Stimulated activated naive CD8-positive, alpha-beta T cell treated with anti-CD3 and anti-CD28 coated beads, Interleukin-15, amount 100 ng/mL, for 72 hours (primary cell): ENCODE results near the gene RSPH1.

Experiments
- ATAC-seq: fragments of 150-1000 bp; cut with Tn5 transposase; 2 replicates; pipeline ENCODE4 v1.10.0; 2021; ENCODE audit warnings: mild to moderate bottlenecking, moderate library complexity
- DNase-seq, 2 donors: peaks; one replicate each; pipeline ENCODE4 v3.0.0; 2021 to 2022
- H3K27ac Mint-ChIP-seq, 2 donors: one replicate each; pipeline ENCODE4 v1.8.0; 2022; ENCODE audit warnings: mild to moderate bottlenecking in 2 of 2, mixed read lengths in 2 of 2, moderate library complexity in 2 of 2
- H3K27me3 Mint-ChIP-seq: one replicate; pipeline ENCODE4 v1.8.0; 2022; ENCODE audit warnings: mixed read lengths
- H3K4me1 Mint-ChIP-seq: one replicate; pipeline ENCODE4 v1.8.0; 2022; ENCODE audit warnings: mild to moderate bottlenecking, mixed read lengths
- H3K4me3 Mint-ChIP-seq, 2 donors: one replicate each; pipeline ENCODE4 v1.8.0; 2022; ENCODE audit warnings: mild to moderate bottlenecking in 2 of 2, mixed read lengths in 2 of 2, moderate library complexity in 1 of 2
- H3K9me3 Mint-ChIP-seq, 2 donors: one replicate each; pipeline ENCODE4 v1.8.0; 2022; ENCODE audit warnings: mixed read lengths in 2 of 2

Gene RSPH1

GRCh38 chr21:42444745-42445059, 51.3 kb downstream of the RSPH1 start:
- Mint-ChIP-seq H3K4me3 (no peak overlapping the region), H3K27me3 (no peaks in the 10 kb centered on the region), H3K4me1 (peaks cover 98% of the 10 kb centered on the region), H3K27ac (no peak overlapping the region), H3K9me3 (peaks cover 2 to 4% of the 10 kb centered on the region in 2 donors)
- DNase-seq = no peak
- no peak for ATAC-seq

- Mint-ChIP-seq H3K4me1 (peaks cover 98% of the 10 kb centered on the region), H3K27ac (peak overlapping the region in 1 of 2 donors; percentile 95), H3K27me3 (no peaks in the 10 kb centered on the region), H3K9me3 (peaks cover 6 to 8% of the 10 kb centered on the region in 2 donors), H3K4me3 (peak overlapping the region in 1 of 2 donors; percentile 67)
- no peak for ATAC-seq
- no peak for DNase-seq
Observed at GRCh38 chr21:42443876-42444744, 51.9 kb downstream of the RSPH1 start.

GRCh38 chr21:42443181-42443785, 52.7 kb downstream of the RSPH1 start:
- ATAC-seq (no peak), DNase-seq (no peak)
- Mint-ChIP-seq H3K4me1 (peaks cover 98% of the 10 kb centered on the region), H3K4me3 (peak overlapping the region in 1 of 2 donors; percentile 67), H3K27me3 (no peaks in the 10 kb centered on the region), H3K27ac (peak overlapping the region in 1 of 2 donors; percentile 95), H3K9me3 (peaks cover 6 to 8% of the 10 kb centered on the region in 2 donors)

DNA sequence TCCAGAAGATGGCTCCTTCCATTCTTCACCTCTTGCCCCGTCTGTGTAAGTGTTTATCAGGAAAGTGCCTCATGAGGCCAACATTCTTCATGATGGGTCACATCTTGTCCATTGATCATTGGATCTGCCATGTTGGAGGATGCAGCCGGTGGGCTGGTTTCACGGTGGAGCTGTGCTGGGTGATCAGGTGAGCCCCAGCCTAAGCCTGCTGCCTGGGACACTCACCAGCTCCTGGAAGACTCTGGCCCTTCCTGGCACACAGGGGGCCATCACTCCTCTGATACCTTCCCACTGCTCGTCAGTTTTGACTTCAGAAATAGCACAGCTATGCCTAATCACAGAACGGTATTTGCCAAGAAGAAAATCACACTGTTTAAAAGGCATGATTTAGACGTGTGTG, 54.1 kb downstream of the RSPH1 start:
- H3K27ac Mint-ChIP-seq = peak overlapping the region in 1 of 2 donors; percentile 39
- no peak for DNase-seq
- no peaks in the 10 kb centered on the region for H3K27me3 Mint-ChIP-seq
- peaks cover 95% of the 10 kb centered on the region for H3K4me1 Mint-ChIP-seq
- no peak overlapping the region for H3K4me3 Mint-ChIP-seq
- ATAC-seq = no peak
- peaks cover 6 to 8% of the 10 kb centered on the region in 2 donors for H3K9me3 Mint-ChIP-seq

DNA sequence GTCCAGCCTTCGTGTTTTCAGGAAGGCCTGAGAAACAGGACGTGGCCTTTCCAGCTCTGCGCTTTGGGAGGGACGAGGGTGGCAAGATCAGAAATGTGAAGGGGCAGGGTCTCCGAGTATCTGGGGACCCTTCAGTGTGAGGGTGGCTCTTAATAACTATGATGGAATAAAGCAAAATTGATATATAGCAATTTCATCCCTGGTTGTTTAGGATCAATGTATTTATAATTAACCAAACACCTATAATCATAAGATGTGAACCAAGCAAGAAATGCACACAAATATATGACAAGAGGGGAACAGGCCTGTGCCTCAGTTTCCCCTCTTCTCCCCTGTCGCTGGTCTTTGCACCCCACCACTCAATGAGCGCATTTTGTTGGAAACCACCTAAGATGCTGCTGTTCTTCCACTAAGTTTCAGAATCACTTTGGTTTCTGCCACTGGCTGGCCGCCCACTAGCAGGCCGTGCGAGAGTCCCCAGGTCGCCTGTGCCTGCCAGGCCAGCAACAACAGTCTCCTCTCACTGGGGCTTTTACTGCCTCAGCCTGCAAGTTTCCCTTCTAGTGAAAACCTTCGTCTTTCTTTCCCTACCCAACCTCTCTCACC, 55.7 kb downstream of the RSPH1 start:
- Mint-ChIP-seq H3K4me1 (peaks cover 95% of the 10 kb centered on the region), H3K4me3 (peak overlapping the region; percentile 26 to 70), H3K9me3 (peaks cover 6 to 10% of the 10 kb centered on the region in 2 donors), H3K27me3 (no peaks in the 10 kb centered on the region), H3K27ac (peak overlapping the region; percentile 88 to 97)
- DNase-seq (peak; percentile 53 to 70), ATAC-seq (peak; percentile 82)

- peak; percentile 86 for ATAC-seq
- Mint-ChIP-seq H3K4me3 (peak overlapping the region; percentile 26 to 70), H3K27me3 (no peaks in the 10 kb centered on the region), H3K9me3 (peaks cover 6 to 18% of the 10 kb centered on the region in 2 donors), H3K27ac (peak overlapping the region; percentile 88 to 97), H3K4me1 (peaks cover 95% of the 10 kb centered on the region)
- DNase-seq = peak; percentile 67 to 74
Observed at GRCh38 chr21:42439284-42440186, 56.5 kb downstream of the RSPH1 start.

DNA sequence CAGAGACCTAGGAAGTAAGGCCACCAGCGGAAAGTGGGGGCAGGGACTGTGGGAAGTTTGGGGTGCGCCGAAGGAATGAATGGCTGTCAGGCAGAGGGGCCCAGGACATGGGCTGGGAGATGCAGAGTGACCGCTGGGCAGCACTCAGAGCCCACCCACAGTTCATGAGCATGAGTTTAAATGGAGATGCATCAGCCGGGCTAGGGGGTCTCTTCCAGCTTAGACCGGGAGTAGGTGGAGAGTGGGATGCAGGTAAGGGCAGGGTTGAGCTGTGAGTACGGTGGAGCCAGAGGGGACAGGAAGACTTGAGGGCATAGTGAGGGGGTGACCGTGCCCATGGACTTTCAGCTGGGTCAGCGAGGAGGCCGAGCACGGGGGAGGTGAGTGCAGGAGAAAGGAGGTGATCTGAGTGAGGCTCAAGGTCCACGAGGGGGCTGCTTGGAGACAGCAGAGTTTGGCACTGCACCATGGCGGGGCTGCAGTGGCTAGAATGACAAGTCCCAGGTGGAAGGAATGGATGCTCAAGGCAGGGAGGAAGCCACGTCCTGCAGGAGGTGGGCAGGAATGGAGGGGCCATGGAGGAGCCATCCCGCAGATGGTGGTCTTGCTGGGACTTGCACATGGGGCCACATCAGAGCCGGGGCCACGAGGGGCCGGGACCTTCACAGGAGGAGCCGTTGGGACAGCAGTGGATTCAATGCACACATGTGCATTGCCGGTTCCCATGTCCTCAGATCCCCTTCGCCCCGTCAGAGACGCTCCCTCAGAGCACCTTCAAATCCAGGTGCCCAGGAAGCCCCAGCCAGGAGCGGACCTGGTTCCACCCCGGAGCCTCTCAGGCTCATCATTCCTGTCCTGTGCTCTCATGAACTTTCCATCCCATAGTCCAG, 57.5 kb downstream of the RSPH1 start:
- DNase-seq = no peak
- Mint-ChIP-seq H3K4me3 (peak overlapping the region in 1 of 2 donors; percentile 70), H3K27me3 (no peaks in the 10 kb centered on the region), H3K27ac (peak overlapping the region in 1 of 2 donors; percentile 61), H3K4me1 (peaks cover 97% of the 10 kb centered on the region), H3K9me3 (peaks cover 6 to 21% of the 10 kb centered on the region in 2 donors)
- ATAC-seq = no peak

GRCh38 chr21:42437786-42438185, 58.2 kb downstream of the RSPH1 start:
- Mint-ChIP-seq H3K27me3 (no peaks in the 10 kb centered on the region), H3K4me1 (peaks cover 97% of the 10 kb centered on the region), H3K27ac (peak overlapping the region; percentile 9 to 91), H3K4me3 (no peak overlapping the region), H3K9me3 (peaks cover 6 to 21% of the 10 kb centered on the region in 2 donors)
- DNase-seq (no peak), ATAC-seq (no peak)

DNA sequence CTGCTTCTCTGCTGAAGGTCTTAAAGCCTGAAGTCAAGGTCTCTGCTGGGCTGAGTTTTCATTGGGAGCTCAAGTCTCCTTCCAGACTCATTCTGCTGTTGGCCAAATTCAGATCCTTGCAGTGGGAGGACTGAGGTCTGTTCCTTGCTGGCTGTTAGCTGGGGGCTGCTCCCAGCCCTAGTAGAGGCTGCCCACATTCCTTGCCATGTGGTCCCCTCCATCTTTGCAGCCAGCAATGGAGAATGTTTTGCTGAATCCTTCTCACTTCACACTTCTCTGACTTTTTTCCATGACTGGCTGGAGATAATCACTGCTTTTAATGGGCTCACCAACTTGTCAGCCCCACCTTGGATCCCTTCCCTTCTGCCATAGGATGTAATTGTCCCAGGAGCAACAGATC, 59.1 kb downstream of the RSPH1 start:
- H3K27ac Mint-ChIP-seq = no peak overlapping the region

DNA sequence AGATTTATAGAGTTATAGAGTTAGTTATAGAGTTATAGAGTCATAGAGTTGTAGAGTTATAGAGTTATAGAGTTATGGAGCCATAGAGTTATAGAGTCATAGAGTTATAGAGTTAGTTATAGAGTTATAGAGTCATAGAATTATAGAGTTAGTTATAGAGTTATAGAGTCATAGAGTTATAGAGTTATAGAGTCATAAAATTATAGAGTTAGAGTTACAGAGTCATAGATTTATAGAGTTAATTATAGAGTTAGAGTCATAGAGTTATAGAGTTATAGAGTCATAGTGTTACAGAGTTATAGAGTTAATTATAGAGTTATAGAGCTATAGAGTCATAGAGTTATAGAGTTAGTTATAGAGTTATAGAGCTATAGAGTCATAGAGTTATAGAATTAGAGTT, 60.2 kb downstream of the RSPH1 start:
- no peak overlapping the region for H3K27ac Mint-ChIP-seq
- no peaks in the 10 kb centered on the region for H3K27me3 Mint-ChIP-seq
- H3K4me3 Mint-ChIP-seq = no peak overlapping the region
- H3K9me3 Mint-ChIP-seq = peaks cover 6 to 36% of the 10 kb centered on the region in 2 donors
- DNase-seq = no peak
- ATAC-seq = no peak
- peaks cover 90% of the 10 kb centered on the region for H3K4me1 Mint-ChIP-seq

More for the DNA sequence above, 59.1 kb downstream of the RSPH1 start:
- DNase-seq = no peak
- H3K9me3 Mint-ChIP-seq = peaks cover 6 to 29% of the 10 kb centered on the region in 2 donors
- ATAC-seq = no peak
- no peaks in the 10 kb centered on the region for H3K27me3 Mint-ChIP-seq
- peaks cover 93% of the 10 kb centered on the region for H3K4me1 Mint-ChIP-seq
- no peak overlapping the region for H3K4me3 Mint-ChIP-seq

GRCh38 chr21:42435401-42435800, 60.6 kb downstream of the RSPH1 start:
- H3K4me1 Mint-ChIP-seq = peaks cover 86% of the 10 kb centered on the region
- no peaks in the 10 kb centered on the region for H3K27me3 Mint-ChIP-seq
- peaks cover 6 to 36% of the 10 kb centered on the region in 2 donors for H3K9me3 Mint-ChIP-seq
- ATAC-seq (no peak), DNase-seq (no peak)
- no peak overlapping the region for H3K27ac Mint-ChIP-seq
- no peak overlapping the region for H3K4me3 Mint-ChIP-seq

GRCh38 chr21:42434884-42435283, 61.1 kb downstream of the RSPH1 start:
- no peak for DNase-seq
- Mint-ChIP-seq H3K9me3 (peaks cover 5 to 34% of the 10 kb centered on the region in 2 donors), H3K27me3 (no peaks in the 10 kb centered on the region), H3K4me3 (no peak overlapping the region), H3K27ac (no peak overlapping the region), H3K4me1 (peaks cover 81% of the 10 kb centered on the region)
- ATAC-seq = no peak

DNA sequence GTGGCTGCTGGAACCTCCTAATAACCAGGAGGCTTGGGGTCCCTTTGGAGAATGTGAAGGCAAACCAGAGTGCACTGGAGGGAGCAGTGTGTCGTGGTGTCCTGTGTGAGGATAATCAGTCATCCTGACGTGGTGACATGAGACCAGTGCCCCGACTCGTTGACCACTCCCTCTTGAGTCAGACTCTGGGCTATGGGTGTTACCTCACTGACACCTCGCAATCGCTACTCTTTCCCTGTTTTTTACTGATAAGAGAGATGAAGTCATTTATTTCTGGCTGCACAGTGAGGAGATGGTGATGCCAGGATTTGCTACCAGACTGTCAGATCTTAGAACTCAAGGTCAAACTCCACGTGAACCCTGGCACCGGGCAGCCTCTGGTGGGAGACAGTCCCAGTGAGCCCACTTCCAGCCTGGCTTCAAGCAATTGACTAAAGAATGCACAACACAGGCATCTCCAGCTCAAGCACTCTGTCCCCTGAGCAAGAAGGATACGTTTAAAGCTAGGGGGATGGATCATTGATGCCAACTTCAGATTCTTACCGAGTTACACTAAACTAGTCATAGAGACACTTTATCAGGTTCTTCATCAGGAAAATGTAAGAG, 62.0 kb downstream of the RSPH1 start:
- peaks cover 0 to 28% of the 10 kb centered on the region in 2 donors for H3K9me3 Mint-ChIP-seq
- H3K27ac Mint-ChIP-seq = peak overlapping the region in 1 of 2 donors; percentile 69
- H3K4me3 Mint-ChIP-seq = no peak overlapping the region
- H3K27me3 Mint-ChIP-seq = no peaks in the 10 kb centered on the region
- peak; percentile 75 for ATAC-seq
- no peak for DNase-seq
- H3K4me1 Mint-ChIP-seq = peaks cover 72% of the 10 kb centered on the region

GRCh38 chr21:42432695-42433094, 63.3 kb downstream of the RSPH1 start:
- ATAC-seq = no peak

More at GRCh38 chr21:42432695-42433094, 63.3 kb downstream of the RSPH1 start:
- Mint-ChIP-seq H3K27ac (no peak overlapping the region), H3K4me1 (peaks cover 66% of the 10 kb centered on the region), H3K4me3 (no peak overlapping the region), H3K27me3 (no peaks in the 10 kb centered on the region), H3K9me3 (peaks cover 0 to 28% of the 10 kb centered on the region in 2 donors)
- no peak for DNase-seq
